Ammon's horn (tissue), 1 donor: ENCODE results near the gene HESX1.

Experiments
- DNase-seq: peaks from one replicate; pipeline ENCODE4 v3.0.0-alpha.2; 2016; ENCODE audit warnings: low spot score

Gene HESX1

GRCh38 chr3:57168151-57168550, 31.6 kb downstream of the HESX1 start:
- DNase-seq, result peak; percentile 40

GRCh38 chr3:57166660-57167059, 33.1 kb downstream of the HESX1 start:
- DNase-seq, result no peak

GRCh38 chr3:57165641-57166040, 34.1 kb downstream of the HESX1 start:
- no peak for DNase-seq

GRCh38 chr3:57164657-57165573, 34.9 kb downstream of the HESX1 start, which contains the start of gene IL17RD:
TSS of gene IL17RD (minus strand) at chr3:57165353. CDS start at chr3:57165286, 67 bp downstream.
- DNase-seq, result peak; percentile 84

GRCh38 chr3:57164217-57164656, 35.5 kb downstream of the HESX1 start:
- DNase-seq, result peak; percentile 10

GRCh38 chr3:57163751-57164150, 36.0 kb downstream of the HESX1 start:
- no peak for DNase-seq

- DNase-seq, result no peak
Measured at GRCh38 chr3:57161915-57162314, 37.9 kb downstream of the HESX1 start.

- DNase-seq, result no peak
Measured at GRCh38 chr3:57160765-57161538, 38.8 kb downstream of the HESX1 start.

- no peak for DNase-seq
Measured at GRCh38 chr3:57160076-57160764, 39.6 kb downstream of the HESX1 start.

GRCh38 chr3:57158813-57159738, 40.7 kb downstream of the HESX1 start:
- DNase-seq, result no peak

- DNase-seq, result no peak
Measured at GRCh38 chr3:57158325-57158724, 41.5 kb downstream of the HESX1 start.

- DNase-seq, result no peak
Measured at GRCh38 chr3:57157545-57157944, 42.2 kb downstream of the HESX1 start.

- no peak for DNase-seq
Measured at GRCh38 chr3:57155310-57155643, 44.5 kb downstream of the HESX1 start.

- DNase-seq, result no peak
Measured at GRCh38 chr3:57154470-57155309, 45.1 kb downstream of the HESX1 start.

GRCh38 chr3:57152151-57153143, 47.3 kb downstream of the HESX1 start:
- DNase-seq, result peak; percentile 46

- DNase-seq, result no peak
Measured at GRCh38 chr3:57151749-57152148, 48.0 kb downstream of the HESX1 start.

GRCh38 chr3:57151021-57151449, 48.7 kb downstream of the HESX1 start:
- no peak for DNase-seq

- DNase-seq, result no peak
Measured at GRCh38 chr3:57150113-57150581, 49.6 kb downstream of the HESX1 start.
